HL-60/S4 treated with retinoic acid at 250 ng/mL for 4 days and 3 days (cell line): Measurements from ENCODE around the gene FARP2.

Experiments used
- in situ Hi-C: fragments of 300-500 bp; cut with MboI; formaldehyde crosslinking; loops from 2 replicates; pipeline ENCODE4 v1.7.0; 2022; ENCODE audit warnings: low sequenced_read_pairs

Gene FARP2

GRCh38 chr2:241482126-241482955 is 126.3 kb downstream of the FARP2 start:
- in situ Hi-C loops: no loop called here

- in situ Hi-C loops: no loop called here
Measured at GRCh38 chr2:241483305-241483704, 127.2 kb downstream of the FARP2 start.

GRCh38 chr2:241485172-241485911 is 129.3 kb downstream of the FARP2 start:
- in situ Hi-C loops: no loop called here

- in situ Hi-C loops: no loop called here
Measured at GRCh38 chr2:241489088-241489487, 133.0 kb downstream of the FARP2 start.

- in situ Hi-C loops: no loop called here
Measured at GRCh38 chr2:241489733-241490680, 133.9 kb downstream of the FARP2 start.

GRCh38 chr2:241490825-241491506 is 134.9 kb downstream of the FARP2 start:
- in situ Hi-C loops: no loop called here

- in situ Hi-C loops: no loop called here
Measured at GRCh38 chr2:241491549-241492173, 135.6 kb downstream of the FARP2 start.

GRCh38 chr2:241492174-241492565 is 136.1 kb downstream of the FARP2 start:
- in situ Hi-C loops: no loop called here

GRCh38 chr2:241493092-241493491 is 137.0 kb downstream of the FARP2 start:
- in situ Hi-C loops: no loop called here

- in situ Hi-C loops: no loop called here
Measured at GRCh38 chr2:241494311-241494908, 138.3 kb downstream of the FARP2 start.

- in situ Hi-C loops: no loop called here
Measured at GRCh38 chr2:241495172-241496002, 139.3 kb downstream of the FARP2 start.

GRCh38 chr2:241496003-241496707 is 140.1 kb downstream of the FARP2 start:
- in situ Hi-C loops: no loop called here

GRCh38 chr2:241496904-241497877 is 141.1 kb downstream of the FARP2 start:
- in situ Hi-C loops: no loop called here

GRCh38 chr2:241498115-241499070 is 142.3 kb downstream of the FARP2 start:
- in situ Hi-C loops: no loop called here

GRCh38 chr2:241499146-241499965 is 143.3 kb downstream of the FARP2 start:
- in situ Hi-C loops: no loop called here
